HL-60 (cell line): ENCODE measurements around the gene ACTA2.
A peak's percentile ranks its signal among the peaks of the same experiment; 100 is the strongest.

Experiments
- DNase-seq, 2 experiments: peaks; one replicate each; pipeline ENCODE4 v3.0.0-alpha.2; 2010 to 2020; ENCODE audit warnings: low read depth in 1 of 2, low spot score in 1 of 2
- H3K27ac ChIP-seq: fragments of 250-450 bp; sonication (Bioruptor Pico); replicated peaks from 2 replicates; pipeline ENCODE4 v1.5.1; 2020; ENCODE audit warnings: mild to moderate bottlenecking, moderate library complexity
- H3K27me3 ChIP-seq: fragments of 250-450 bp; sonication (Bioruptor Pico); 2 replicates; pipeline ENCODE4 v1.5.1; 2021; ENCODE audit warnings: mild to moderate bottlenecking, moderate library complexity; ENCODE audit not compliant: insufficient read depth, poor library complexity, severe bottlenecking
- H3K4me3 ChIP-seq: replicated peaks from 2 replicates; pipeline ENCODE4 v1.5.1; 2011; ENCODE audit warnings: mild to moderate bottlenecking, control low read depth, low read length; ENCODE audit not compliant: insufficient read depth
- CTCF ChIP-seq: IDR thresholded peaks from one replicate; pipeline ENCODE4 v1.5.1; 2011; ENCODE audit warnings: low read length, control low read depth, inconsistent platforms; ENCODE audit not compliant: insufficient read depth
- GABPA ChIP-seq: IDR thresholded peaks from 2 replicates; pipeline ENCODE4 v1.6.1; 2012; ENCODE audit warnings: low read depth
- POLR2AphosphoS5 ChIP-seq: IDR thresholded peaks from 2 replicates; pipeline ENCODE4 v1.6.1; 2012; ENCODE audit warnings: low read depth
- REST ChIP-seq: IDR thresholded peaks from 2 replicates; pipeline ENCODE4 v1.6.1; 2012; ENCODE audit warnings: low read depth; ENCODE audit not compliant: insufficient replicate concordance
- SPI1 ChIP-seq: IDR thresholded peaks from 2 replicates; pipeline ENCODE4 v1.6.1; 2012; ENCODE audit warnings: low read depth, mild to moderate bottlenecking, borderline replicate concordance

ACTA2 gene

DNA sequence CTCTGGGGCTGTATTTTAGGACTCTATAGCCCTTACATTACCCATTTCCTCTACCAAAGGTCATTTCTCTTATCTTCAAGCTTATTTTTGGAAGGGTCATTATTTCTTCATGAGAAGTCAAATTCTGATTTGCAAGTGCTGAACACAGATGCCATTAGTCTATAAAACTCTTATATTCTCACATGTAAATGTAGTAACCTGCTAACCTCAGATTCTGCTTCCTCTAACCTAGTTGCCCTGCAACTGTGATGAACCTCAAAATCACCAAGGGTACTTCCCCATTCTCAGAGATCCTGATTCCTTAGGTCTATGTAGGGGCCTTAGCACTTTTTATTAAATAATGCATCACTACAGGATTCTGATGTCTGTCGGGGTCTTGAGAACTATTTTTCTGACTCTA lies 44.4 kb upstream of the ACTA2 start:
- Histone ChIP-seq H3K27ac (no peak overlapping the region), H3K4me3 (no peak overlapping the region), H3K27me3 (no peaks in the 10 kb centered on the region)
- peak in 1 of 2 experiments; percentile 72 for DNase-seq
- TF ChIP-seq SPI1 (peak; percentile 63; the same call in 1 of the 2 replicates), REST (no peak), POLR2AphosphoS5 (no peak), CTCF (no peak), GABPA (no peak)

- TF ChIP-seq SPI1, result no peak
- no peak for TF ChIP-seq POLR2AphosphoS5
- no peak for TF ChIP-seq GABPA
- TF ChIP-seq REST, result no peak
- no peak for TF ChIP-seq CTCF
- H3K4me3 ChIP-seq, result no peak overlapping the region
- no peak overlapping the region for H3K27ac ChIP-seq
- H3K27me3 ChIP-seq, result no peaks in the 10 kb centered on the region
- no peak for DNase-seq
Measured at GRCh38 chr10:88995156-88995876, 42.7 kb upstream of the ACTA2 start.

GRCh38 chr10:88994019-88994418 lies 41.4 kb upstream of the ACTA2 start:
- no peak for DNase-seq
- no peaks in the 10 kb centered on the region for H3K27me3 ChIP-seq
- TF ChIP-seq REST, result no peak
- no peak for TF ChIP-seq SPI1
- no peak for TF ChIP-seq POLR2AphosphoS5
- no peak for TF ChIP-seq GABPA
- TF ChIP-seq CTCF, result no peak
- H3K27ac ChIP-seq, result no peak overlapping the region
- H3K4me3 ChIP-seq, result no peak overlapping the region
